ENCODE data around the gene SACS. TPM values are rescaled to one million over a fixed set of nuclear protein-coding genes. Genes with fewer than 3 reads are reported as not detected.

Gene SACS
- total and polyA plus RNA-seq, 2 of the 8 experiments (the other 6 are each of a cell fraction or from before 2014, with no cell fraction given): 11.0 to 54.2 TPM

DNA sequence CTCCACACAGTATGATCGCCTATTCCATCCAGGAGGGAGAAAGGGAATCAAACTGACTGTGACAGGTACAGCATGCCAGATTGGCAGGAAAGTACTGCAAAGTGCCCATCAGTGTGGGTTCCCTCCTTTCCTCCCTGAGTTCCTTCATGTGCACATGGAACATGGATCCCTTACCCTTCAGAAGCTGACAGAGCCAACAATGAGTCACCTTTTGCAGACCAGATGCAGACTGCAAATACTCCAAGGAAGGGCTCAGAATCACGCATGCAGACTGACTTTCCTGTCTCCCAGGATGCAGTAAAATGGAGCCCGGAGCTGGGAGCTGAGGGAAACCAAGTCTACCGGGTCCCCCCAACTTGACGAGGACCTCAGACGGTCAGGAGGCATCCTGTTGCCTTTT is 41.8 kb downstream of the SACS start:
- Histone ChIP-seq H2AFZ (ENCODE audit: low read length) (no peak overlapping the region), H3K27ac (ENCODE audit: low read depth, low read length) (no peak overlapping the region)
- no peak for FAIRE-seq

More for the DNA sequence above, 41.8 kb downstream of the SACS start:
- Histone ChIP-seq H2BK20ac (ENCODE audit: low read length) (no peak overlapping the region), H3K4me3 (ENCODE audit: extremely low read depth in 1 of 4, insufficient read depth in 2 of 4, low read depth in 3 of 4, low read length in 4 of 4) (no peak overlapping the region), H3K14ac (ENCODE audit: insufficient read length) (no peak overlapping the region), H4K8ac (ENCODE audit: extremely low read depth, insufficient read depth, low read length) (no peak overlapping the region), H2BK5ac (ENCODE audit: low read depth, low read length) (no peak overlapping the region), H3K4ac (replicated peaks; ENCODE audit: insufficient read length, low read depth, low read length) (no peak overlapping the region), H2BK12ac (ENCODE audit: low read depth, low read length) (no peak overlapping the region), H2BK120ac (replicated peaks; ENCODE audit: low read depth, low read length) (no peak overlapping the region), H4K20me1 (replicated peaks in 1 of 2; ENCODE audit: control insufficient read depth in 1 of 2, insufficient read depth in 2 of 2, low read length in 2 of 2) (no peaks in the 10 kb centered on the region), H3K9ac (replicated peaks in 1 of 4; ENCODE audit: extremely low read depth in 1 of 4, low read depth in 3 of 4, low read length in 3 of 4) (no peak overlapping the region), H3K79me2 (ENCODE audit: control insufficient read depth in 1 of 2, insufficient read depth in 2 of 2, low read length in 2 of 2) (no peaks in the 10 kb centered on the region), H3K23ac (ENCODE audit: insufficient read length) (no peak overlapping the region), H3K18ac (ENCODE audit: extremely low read depth, low read length) (no peak overlapping the region), H3K23me2 (ENCODE audit: low read depth, low read length) (no peaks in the 10 kb centered on the region), H3K79me1 (ENCODE audit: low read depth, low read length) (no peaks in the 10 kb centered on the region), H3K27me3 (replicated peaks in 1 of 4; ENCODE audit: control insufficient read depth in 3 of 4, extremely low read depth in 1 of 4, insufficient read depth in 3 of 4, low read length in 3 of 4) (no peaks in the 10 kb centered on the region), H3K4me2 (ENCODE audit: insufficient read depth in 1 of 2, low read depth in 2 of 2, low read length in 2 of 2) (no peak overlapping the region), H3K9me3 (ENCODE audit: insufficient read depth in 2 of 2, low read depth in 1 of 2, low read length in 1 of 2) (no peaks in the 10 kb centered on the region), H2BK15ac (ENCODE audit: low read length) (no peak overlapping the region), H3K56ac (replicated peaks; ENCODE audit: insufficient read length, low read depth, low read length) (no peak overlapping the region), H4K5ac (ENCODE audit: insufficient read length, low read depth, low read length) (no peak overlapping the region), H3K36me3 (ENCODE audit: control insufficient read depth in 2 of 4, insufficient read depth in 4 of 4, low read length in 3 of 4) (no peaks in the 10 kb centered on the region; a peak in 2 of 8 replicates), H4K91ac (replicated peaks; ENCODE audit: insufficient read length, low read length) (no peak overlapping the region), H3K4me1 (replicated peaks in 1 of 4; ENCODE audit: control insufficient read depth in 3 of 4, insufficient read depth in 4 of 4, low read length in 3 of 4) (no peaks in the 10 kb centered on the region; a peak in 2 of 7 replicates), H2AK5ac (ENCODE audit: low read depth, low read length) (no peak overlapping the region)
- POLR2A ChIA-PET (ENCODE audit: partially characterized antibody): no interaction called here
- CTCF ChIA-PET (ENCODE audit: partially characterized antibody): interaction anchor here (1.3 kb wide), 1 partner anchor 16 kb away, joined by 3 read pairs; no protein-coding TSS in a partner anchor
- 92% methylated on average over 6 of the region's 6 CpGs; no CpG with 5 or more reads in 1 of the 2 experiments for WGBS, 2 experiments (ENCODE audit: extremely low coverage in 1 of 2, insufficient coverage in 1 of 2, insufficient read length in 1 of 2, insufficient replicate concordance in 2 of 2, low coverage in 1 of 2, low lambda C conversion rate in 2 of 2, missing lambda C conversion rate in 1 of 2)
- TF ChIP-seq BACH1 (IDR thresholded peaks at IDR 0.05; ENCODE audit: low read length): no peak
- TF ChIP-seq, protein P1, sequence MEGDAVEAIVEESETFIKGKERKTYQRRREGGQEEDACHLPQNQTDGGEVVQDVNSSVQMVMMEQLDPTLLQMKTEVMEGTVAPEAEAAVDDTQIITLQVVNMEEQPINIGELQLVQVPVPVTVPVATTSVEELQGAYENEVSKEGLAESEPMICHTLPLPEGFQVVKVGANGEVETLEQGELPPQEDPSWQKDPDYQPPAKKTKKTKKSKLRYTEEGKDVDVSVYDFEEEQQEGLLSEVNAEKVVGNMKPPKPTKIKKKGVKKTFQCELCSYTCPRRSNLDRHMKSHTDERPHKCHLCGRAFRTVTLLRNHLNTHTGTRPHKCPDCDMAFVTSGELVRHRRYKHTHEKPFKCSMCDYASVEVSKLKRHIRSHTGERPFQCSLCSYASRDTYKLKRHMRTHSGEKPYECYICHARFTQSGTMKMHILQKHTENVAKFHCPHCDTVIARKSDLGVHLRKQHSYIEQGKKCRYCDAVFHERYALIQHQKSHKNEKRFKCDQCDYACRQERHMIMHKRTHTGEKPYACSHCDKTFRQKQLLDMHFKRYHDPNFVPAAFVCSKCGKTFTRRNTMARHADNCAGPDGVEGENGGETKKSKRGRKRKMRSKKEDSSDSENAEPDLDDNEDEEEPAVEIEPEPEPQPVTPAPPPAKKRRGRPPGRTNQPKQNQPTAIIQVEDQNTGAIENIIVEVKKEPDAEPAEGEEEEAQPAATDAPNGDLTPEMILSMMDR (IDR thresholded peaks at IDR 0.05; ENCODE audit: control extremely low read depth in 1 of 3, insufficient read depth in 1 of 3, low read depth in 1 of 3, low read length in 3 of 3): no peak
- no peak for TF ChIP-seq SAP30 (IDR thresholded peaks at IDR 0.05; ENCODE audit: insufficient read depth, insufficient replicate concordance, low read length)
- TF ChIP-seq JUND (IDR thresholded peaks at IDR 0.05; ENCODE audit: low read length): no peak
- no peak for TF ChIP-seq CHD2 (IDR thresholded peaks at IDR 0.05; ENCODE audit: low read length)
- DNase-seq (ENCODE audit: low read depth in 1 of 2, low spot score in 2 of 2): no peak

All from H1 (cell line).